GM12891 (cell line): ENCODE measurements around the gene EEFSEC.

Source experiments
- DNase-seq: peaks from one replicate; pipeline ENCODE4 v3.0.0; 2011; ENCODE audit warnings: low spot score; ENCODE audit not compliant: insufficient read length
- FAIRE-seq: peaks from 2 replicates; lab custom pipeline; 2011; peaks lifted over from hg19 to GRCh38; lab: Jason Lieb, UNC
- PAX5 ChIP-seq: IDR thresholded peaks from 2 replicates; pipeline ENCODE4 v1.6.1; 2011; ENCODE audit warnings: low read length, moderate library complexity, mild to moderate bottlenecking; ENCODE audit not compliant: insufficient read depth, severe bottlenecking
- POLR2A ChIP-seq: IDR thresholded peaks from 2 replicates; pipeline ENCODE4 v1.6.1; 2011; ENCODE audit warnings: low read depth, low read length, control low read depth
- POLR2AphosphoS5 ChIP-seq: IDR thresholded peaks from 2 replicates; pipeline ENCODE4 v1.6.1; 2011; ENCODE audit warnings: low read depth, low read length, control low read depth
- POU2F2 ChIP-seq: IDR thresholded peaks from 2 replicates; pipeline ENCODE4 v1.6.1; 2011; ENCODE audit warnings: low read depth, mild to moderate bottlenecking, control low read depth, low read length, moderate library complexity
- SPI1 ChIP-seq: IDR thresholded peaks from 2 replicates; pipeline ENCODE4 v1.6.1; 2011; ENCODE audit warnings: low read depth, low read length, control low read depth
- TAF1 ChIP-seq: IDR thresholded peaks from 2 replicates; pipeline ENCODE4 v1.6.1; 2011; ENCODE audit warnings: low read depth, low read length, control low read depth

EEFSEC gene

GRCh38 chr3:128240232-128240631 is 87.0 kb downstream of the EEFSEC start:
- FAIRE-seq: no peak
- no peak for DNase-seq
- TF ChIP-seq POLR2AphosphoS5: no peak
- peak; percentile 85 for TF ChIP-seq SPI1
- no peak for TF ChIP-seq POU2F2

DNA sequence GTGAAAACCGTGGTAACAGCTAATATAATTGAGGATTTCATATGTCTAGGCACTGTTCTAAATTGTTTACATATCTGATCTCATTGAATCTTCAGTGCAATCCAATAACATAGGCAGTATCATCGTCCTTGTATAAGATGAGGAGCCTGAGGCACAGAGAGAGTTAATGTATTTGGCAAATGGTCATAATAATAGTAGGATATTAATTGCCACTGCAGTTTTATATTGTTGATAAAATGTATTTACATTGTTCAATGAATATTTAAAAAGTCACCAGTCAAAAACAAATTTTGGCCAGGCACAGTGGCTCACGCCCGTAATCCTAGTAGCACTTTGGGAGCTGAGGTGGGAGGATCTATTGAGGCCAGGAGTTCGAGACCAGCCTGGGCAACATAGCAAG is 88.5 kb downstream of the EEFSEC start:
- no peak for TF ChIP-seq POLR2A
- no peak for TF ChIP-seq SPI1
- TF ChIP-seq POLR2AphosphoS5: no peak
- TF ChIP-seq TAF1: no peak
- TF ChIP-seq PAX5: no peak
- TF ChIP-seq POU2F2: no peak
- DNase-seq (no peak), FAIRE-seq (no peak)

DNA sequence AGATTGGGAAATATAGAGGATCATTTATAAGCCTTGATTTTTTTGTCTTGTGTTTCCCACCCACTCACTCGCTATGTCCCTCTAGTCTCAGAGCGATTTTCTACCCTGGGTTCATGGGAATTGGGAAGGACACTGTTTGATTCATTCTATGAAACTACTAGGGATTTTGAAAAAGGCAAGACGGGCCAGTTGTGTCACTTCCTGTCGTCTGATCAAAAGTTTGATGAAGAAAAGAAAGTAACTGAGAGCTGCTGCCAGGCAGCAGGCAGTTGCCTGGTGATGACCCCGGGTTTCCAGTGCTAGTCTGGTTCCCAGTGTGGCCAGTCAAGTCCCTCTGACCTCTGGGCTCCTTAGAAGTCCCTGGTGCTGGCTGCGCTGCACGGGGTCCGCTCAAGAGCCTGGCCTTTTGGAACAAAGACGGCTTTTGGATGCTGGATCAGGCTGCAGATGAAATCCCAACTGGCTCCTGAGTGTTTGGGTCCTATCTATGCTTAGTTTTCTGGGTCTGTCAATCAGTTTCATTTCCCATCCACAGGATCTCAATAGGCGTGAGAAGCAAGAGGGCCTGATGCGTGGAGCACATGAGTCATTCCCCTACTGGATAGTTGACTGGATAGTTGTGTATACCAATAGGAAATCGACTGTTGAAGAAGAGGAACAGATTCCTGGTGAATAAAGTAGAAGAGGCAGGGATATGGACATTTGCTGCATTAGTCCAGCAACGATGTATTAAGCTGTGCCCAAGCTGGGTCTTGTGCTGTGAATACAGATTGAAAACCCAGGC is 89.7 kb downstream of the EEFSEC start:
- DNase-seq (no peak), FAIRE-seq (no peak)
- TF ChIP-seq POLR2A (no peak), POLR2AphosphoS5 (no peak), POU2F2 (no peak), PAX5 (no peak), TAF1 (no peak), SPI1 (no peak)

DNA sequence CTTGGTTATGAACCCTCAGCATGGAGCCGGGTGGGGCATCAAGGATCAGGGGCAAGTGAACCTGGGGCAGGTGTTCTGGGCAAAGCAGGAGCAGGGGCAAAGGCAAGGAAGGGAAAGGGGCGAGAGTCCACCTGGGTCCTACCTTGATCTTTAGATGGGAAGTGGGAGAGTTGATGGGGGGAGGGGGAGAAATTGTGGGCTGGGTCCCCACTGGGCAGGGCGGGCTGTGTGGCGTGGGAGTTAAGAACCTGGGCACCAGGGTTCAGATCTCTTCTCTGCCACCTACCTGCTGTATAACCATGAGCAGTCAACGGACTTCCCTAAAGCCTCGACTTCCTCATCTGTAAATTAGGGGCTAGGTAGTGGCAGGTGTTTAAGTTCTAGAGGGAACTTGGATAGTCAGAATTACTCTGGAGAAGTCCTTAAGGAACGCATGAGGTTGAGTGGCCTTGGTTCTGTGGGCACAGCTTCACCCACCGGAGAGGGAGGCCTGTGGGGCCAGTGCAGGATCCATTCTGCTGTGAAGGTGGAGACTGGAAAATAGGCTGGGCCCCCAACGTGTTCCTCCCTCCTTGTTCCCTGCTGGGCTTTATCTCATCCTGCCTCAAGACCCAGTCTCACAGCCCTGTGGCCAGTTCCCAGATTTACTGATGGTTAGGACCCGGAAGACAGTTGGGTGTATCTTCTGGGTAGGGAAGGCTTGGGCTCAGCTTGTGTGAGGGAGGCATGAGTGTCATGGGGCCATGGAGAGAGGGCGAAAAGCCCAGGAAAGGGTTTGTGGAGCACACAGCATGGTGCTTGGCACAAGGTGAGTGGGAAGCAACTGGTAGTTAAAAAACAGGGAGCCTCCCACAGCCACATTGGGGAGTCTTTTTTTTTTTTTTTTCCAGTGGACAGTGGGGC is 90.6 kb downstream of the EEFSEC start:
- FAIRE-seq (no peak), DNase-seq (no peak)
- TF ChIP-seq POU2F2: no peak
- no peak for TF ChIP-seq PAX5
- TF ChIP-seq POLR2AphosphoS5: no peak
- TF ChIP-seq POLR2A: no peak
- no peak for TF ChIP-seq TAF1
- TF ChIP-seq SPI1: no peak

DNA sequence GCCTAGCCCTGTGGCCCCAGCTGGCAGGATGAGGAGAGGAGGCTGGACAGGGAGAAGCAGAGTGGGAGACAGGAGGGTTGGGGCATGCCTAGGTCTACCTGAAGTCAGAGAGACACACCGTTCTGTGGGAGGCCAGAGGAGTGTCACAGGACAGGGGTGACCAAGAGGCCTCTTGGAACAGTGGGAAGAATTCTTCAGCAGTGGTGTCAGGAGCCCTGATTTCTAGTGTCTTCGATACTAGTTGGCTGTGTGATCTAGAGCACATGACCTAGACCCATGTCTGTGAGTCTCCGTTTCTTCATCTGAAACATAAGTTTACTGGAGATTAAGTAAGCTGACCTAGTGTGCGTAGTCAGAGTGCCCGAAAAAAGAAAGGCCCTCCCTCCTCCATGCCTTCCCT is 92.2 kb downstream of the EEFSEC start:
- TF ChIP-seq POU2F2: no peak
- TF ChIP-seq POLR2A: no peak
- TF ChIP-seq TAF1: no peak
- no peak for TF ChIP-seq POLR2AphosphoS5
- TF ChIP-seq SPI1: no peak
- TF ChIP-seq PAX5: no peak
- no peak for DNase-seq

GRCh38 chr3:128247666-128248409 is 94.6 kb downstream of the EEFSEC start:
- no peak for TF ChIP-seq POLR2AphosphoS5
- no peak for TF ChIP-seq POU2F2
- no peak for TF ChIP-seq SPI1
- no peak for TF ChIP-seq POLR2A
- DNase-seq: no peak
- FAIRE-seq: peak; percentile 45

More for the DNA sequence above, 92.2 kb downstream of the EEFSEC start:
- FAIRE-seq: no peak

DNA sequence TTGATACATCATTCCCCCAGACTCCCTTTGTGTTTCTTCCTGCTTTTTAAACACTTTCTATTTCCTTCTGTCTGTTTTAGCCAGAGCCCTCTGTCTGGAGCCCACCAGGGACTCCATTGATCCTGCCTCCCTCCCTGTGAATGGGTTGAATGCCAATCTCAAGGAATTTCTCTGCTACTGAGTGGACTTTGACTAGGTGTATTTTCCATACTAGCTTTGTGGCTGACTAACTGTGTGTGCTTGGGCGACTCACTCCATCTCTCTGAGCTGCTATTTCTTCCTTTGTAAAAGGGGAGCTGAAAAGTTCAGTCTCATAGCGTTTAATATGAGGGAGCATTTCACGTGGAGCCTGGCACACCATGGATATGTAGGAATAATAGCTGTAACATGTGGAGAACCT is 98.8 kb downstream of the EEFSEC start:
- no peak for FAIRE-seq
- no peak for DNase-seq

DNA sequence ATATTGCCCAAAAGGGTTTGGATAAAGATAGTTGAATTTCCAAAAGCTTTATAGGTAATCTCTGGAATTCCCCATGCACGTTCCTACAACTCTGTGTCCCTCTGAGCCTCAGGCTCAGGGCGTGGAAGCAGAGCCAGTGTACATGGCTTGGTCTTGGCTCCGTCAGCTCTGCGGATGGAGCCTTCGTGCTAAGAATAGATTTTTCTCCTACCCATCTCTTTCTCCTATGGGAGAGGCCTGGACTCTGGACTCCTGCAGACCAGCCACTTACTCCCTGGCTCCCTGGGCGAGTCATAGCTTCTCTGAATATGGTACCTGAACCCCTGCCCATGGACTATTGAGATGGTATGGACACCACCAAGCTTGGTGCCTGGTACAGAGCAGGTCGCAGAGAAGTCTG is 99.9 kb downstream of the EEFSEC start:
- no peak for DNase-seq
- no peak for FAIRE-seq
- TF ChIP-seq PAX5 (no peak), POLR2AphosphoS5 (no peak), SPI1 (no peak), POU2F2 (no peak), TAF1 (no peak), POLR2A (no peak)

More for the DNA sequence above, 98.8 kb downstream of the EEFSEC start:
- TF ChIP-seq POLR2AphosphoS5 (no peak), PAX5 (no peak), POU2F2 (no peak), TAF1 (no peak), POLR2A (no peak), SPI1 (no peak)

DNA sequence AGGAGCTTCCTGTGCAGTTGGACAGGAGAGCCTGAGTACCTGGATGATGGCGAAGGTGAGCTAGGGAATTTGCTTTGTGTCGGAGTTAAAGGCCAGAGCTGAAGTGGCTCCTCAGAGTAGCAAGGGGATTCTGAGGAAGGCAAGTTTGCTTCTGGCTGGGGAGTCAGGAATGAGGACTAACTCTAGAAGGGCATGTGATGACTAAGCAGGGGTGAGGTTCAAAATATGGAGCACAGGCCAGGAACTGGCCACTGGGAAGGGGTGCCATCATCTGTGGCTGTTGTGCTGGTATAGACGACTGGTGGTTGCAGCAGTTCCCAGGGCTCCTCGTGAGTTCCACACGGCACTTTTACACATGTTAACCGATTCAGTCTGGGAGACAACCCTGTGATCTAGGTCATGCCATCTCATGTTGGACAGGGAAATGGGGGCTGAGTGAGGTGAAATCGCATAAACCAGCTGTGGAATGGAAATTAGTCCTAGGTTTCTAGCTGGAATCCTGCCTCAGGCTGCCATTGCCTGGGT is 100.8 kb downstream of the EEFSEC start:
- FAIRE-seq (no peak), DNase-seq (no peak)
- TF ChIP-seq SPI1 (no peak), TAF1 (no peak), POLR2AphosphoS5 (no peak), PAX5 (no peak), POLR2A (no peak), POU2F2 (no peak)
